Uterus (tissue), 4 donors: ENCODE data around the gene FBH1. TPM values are rescaled to one million over a fixed set of nuclear protein-coding genes. Genes with fewer than 3 reads are reported as not detected.

Source experiments
- DNase-seq, 2 donors: peaks; one replicate each; pipeline ENCODE4 v3.0.0-alpha.2; 2019 to 2020
- H3K27ac ChIP-seq, 2 donors: fragments of 200-600 bp; sonication (generic); 1 replicate in 1 of 2; 2 replicates in 1 of 2; pipeline ENCODE4 v1.5.1; 2016 to 2018
- H3K27me3 ChIP-seq, 2 donors: fragments of 200-600 bp; sonication (generic); one replicate each; pipeline ENCODE4 v1.5.1; 2018 to 2019; ENCODE audit warnings: control low read depth in 1 of 2
- H3K36me3 ChIP-seq, 2 donors: fragments of 200-600 bp; sonication (generic); one replicate each; pipeline ENCODE4 v1.5.1; 2019; ENCODE audit warnings: control low read depth in 1 of 2
- H3K4me1 ChIP-seq, 2 donors: fragments of 200-600 bp; sonication (generic); one replicate each; pipeline ENCODE4 v1.5.1; 2018 to 2019; ENCODE audit warnings: control low read depth in 1 of 2
- H3K4me3 ChIP-seq, 2 donors: fragments of 200-600 bp; sonication (generic); 1 replicate in 1 of 2; 2 replicates in 1 of 2; pipeline ENCODE4 v1.5.1; 2018 to 2019; ENCODE audit warnings: mild to moderate bottlenecking in 1 of 2
- H3K9me3 ChIP-seq, 2 donors: fragments of 200-600 bp; sonication (generic); one replicate each; pipeline ENCODE4 v1.5.1; 2019; ENCODE audit warnings: control low read depth in 1 of 2
- POLR2A ChIP-seq, 2 donors: fragments of 450-650 bp; IDR thresholded peaks; one replicate each; pipeline ENCODE4 v1.6.1; 2016; ENCODE audit warnings: antibody characterized with exemption in 2 of 2, mild to moderate bottlenecking in 1 of 2, moderate library complexity in 1 of 2
- intact Hi-C: fragments of 100-400 bp; cut with DNase I; formaldehyde crosslinking; loops from one replicate; pipeline ENCODE4 v1.15.1; 2023; ENCODE audit warnings: low total_unique reads
- total RNA-seq, 4 donors: library from RNA; depleted of rRNA in 3 of 4; stranded (reverse); fragments of >200 nt in 3 of 4; gene quantifications; one replicate each; pipeline versions ENCODE4 v1.1.0 to v1.2.4, GENCODE V29; 2014 to 2023
- TF ChIP-seq, protein P1 (sequence below), 4 experiments: fragments of 200-600 bp in 2 of 4; fragments of 450-650 bp in 2 of 4; sonication (generic) in 2 of 4; IDR thresholded peaks; one replicate each; pipeline ENCODE4 v1.5.1; 2016 to 2019; ENCODE audit warnings: antibody characterized with exemption in 4 of 4, mild to moderate bottlenecking in 2 of 4, moderate library complexity in 1 of 4
- donor health status: DM: yes; HTN: yes; CAD: no.

FBH1 gene
- total RNA-seq, 4 donors from 2014 or later, result 55.0 to 119 (median 85.8) TPM

DNA sequence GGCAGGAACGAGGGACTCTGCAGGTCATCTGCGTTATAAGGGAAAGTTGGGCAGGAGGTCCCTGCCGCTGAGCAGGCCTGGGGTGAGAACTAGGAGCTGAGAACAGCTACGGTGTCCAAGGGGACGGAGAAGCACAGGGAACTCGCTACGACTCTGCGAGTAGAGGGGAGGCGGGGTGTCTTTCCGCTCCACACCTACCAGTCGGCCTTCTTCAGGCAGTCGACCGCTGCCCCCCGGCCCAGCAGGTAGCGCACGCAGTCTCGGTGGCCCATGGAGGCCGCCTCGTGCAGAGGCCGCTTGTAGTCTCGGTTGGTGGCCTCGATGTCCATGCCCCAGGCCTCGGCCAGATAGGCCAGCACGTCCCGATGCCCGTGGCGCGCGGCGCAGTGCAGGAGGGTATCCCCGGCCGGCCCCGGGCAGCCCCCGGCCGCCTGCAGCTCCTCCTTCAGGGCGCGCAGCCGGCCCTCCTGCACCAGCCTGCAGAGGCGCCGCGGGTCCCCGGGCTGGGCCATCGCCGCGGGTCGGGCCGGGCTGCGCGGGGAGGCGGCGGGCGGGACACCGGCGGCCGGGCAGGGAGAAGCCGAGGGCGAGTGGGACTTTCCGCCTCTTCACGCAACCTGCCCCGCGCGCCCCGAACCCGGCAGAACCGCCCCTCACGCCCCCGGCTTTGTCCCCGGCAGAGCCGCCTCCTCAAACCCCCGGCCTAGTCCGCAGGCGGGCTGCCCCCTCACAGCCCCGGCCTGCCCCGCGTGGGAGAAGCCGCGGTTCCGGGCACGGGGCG lies 1.0 kb upstream of the FBH1 start:
- H3K27ac ChIP-seq, result peak overlapping the region; percentile 83 to 86
- H3K36me3 ChIP-seq, result no peaks in the 10 kb centered on the region
- intact Hi-C loops, result no loop called here
- peak overlapping the region; percentile 60 to 99 for H3K4me3 ChIP-seq
- H3K27me3 ChIP-seq, result no peaks in the 10 kb centered on the region
- no peak for TF ChIP-seq POLR2A (IDR thresholded peaks at IDR 0.05)
- TF ChIP-seq, protein P1, sequence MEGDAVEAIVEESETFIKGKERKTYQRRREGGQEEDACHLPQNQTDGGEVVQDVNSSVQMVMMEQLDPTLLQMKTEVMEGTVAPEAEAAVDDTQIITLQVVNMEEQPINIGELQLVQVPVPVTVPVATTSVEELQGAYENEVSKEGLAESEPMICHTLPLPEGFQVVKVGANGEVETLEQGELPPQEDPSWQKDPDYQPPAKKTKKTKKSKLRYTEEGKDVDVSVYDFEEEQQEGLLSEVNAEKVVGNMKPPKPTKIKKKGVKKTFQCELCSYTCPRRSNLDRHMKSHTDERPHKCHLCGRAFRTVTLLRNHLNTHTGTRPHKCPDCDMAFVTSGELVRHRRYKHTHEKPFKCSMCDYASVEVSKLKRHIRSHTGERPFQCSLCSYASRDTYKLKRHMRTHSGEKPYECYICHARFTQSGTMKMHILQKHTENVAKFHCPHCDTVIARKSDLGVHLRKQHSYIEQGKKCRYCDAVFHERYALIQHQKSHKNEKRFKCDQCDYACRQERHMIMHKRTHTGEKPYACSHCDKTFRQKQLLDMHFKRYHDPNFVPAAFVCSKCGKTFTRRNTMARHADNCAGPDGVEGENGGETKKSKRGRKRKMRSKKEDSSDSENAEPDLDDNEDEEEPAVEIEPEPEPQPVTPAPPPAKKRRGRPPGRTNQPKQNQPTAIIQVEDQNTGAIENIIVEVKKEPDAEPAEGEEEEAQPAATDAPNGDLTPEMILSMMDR (IDR thresholded peaks at IDR 0.05), result no peak
- DNase-seq, result peak in 1 of 2 donors; percentile 40
- no peaks in the 10 kb centered on the region for H3K9me3 ChIP-seq
- H3K4me1 ChIP-seq, result peaks cover 0 to 10% of the 10 kb centered on the region in 2 donors

DNA sequence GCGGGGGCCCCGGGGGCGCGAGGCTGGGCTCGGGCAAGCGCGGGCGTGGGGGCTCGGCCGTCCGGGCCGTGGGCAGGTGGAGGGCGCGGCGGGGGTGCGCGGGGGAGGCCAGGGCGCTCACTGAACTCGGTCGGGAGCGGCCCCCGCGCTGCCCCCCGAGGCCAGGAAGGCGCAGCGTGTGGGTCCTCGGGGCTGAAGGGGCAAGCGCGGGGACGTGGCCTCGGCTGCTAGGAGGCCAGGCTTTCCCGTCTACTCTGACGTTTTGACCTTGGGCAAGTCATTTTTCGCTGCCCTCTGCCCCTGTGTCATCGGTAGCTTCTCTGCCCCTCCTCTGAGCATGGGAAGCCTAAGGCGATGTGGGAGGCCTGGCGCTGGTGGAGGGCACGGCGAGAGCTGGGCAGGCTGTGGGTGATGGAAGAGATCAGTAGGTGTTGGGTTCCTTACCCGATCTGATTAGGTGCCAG lies 441 bp downstream of the FBH1 start:
- H3K36me3 ChIP-seq, result no peaks in the 10 kb centered on the region
- intact Hi-C loops, result no loop called here
- peak overlapping the region; percentile 48 to 94 for H3K4me3 ChIP-seq
- H3K27ac ChIP-seq, result peak overlapping the region; percentile 71 to 88
- DNase-seq, result no peak
- no peaks in the 10 kb centered on the region for H3K27me3 ChIP-seq
- TF ChIP-seq POLR2A (IDR thresholded peaks at IDR 0.05), result no peak
- peaks cover 0 to 10% of the 10 kb centered on the region in 2 donors for H3K4me1 ChIP-seq
- no peaks in the 10 kb centered on the region for H3K9me3 ChIP-seq

DNA sequence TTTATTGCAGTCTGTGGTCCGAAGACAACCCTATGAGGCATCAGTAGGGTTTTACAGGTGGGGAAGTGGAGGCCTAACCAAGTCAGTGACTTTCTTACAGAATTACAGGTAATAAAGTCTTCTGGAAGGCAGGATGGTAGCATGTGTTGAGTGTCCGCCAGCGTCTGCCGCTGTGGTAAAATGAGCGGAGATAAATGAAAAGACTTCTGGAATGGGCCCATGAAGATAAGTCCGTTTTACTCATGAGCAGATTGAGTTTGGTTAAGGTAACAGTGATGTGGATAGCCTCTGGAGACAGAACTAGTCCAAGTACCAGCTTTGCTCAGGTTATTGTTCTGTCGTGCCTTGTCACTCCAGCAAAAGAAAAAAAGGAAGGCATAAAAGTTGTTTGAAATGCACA lies 966 bp downstream of the FBH1 start:
- DNase-seq, result no peak
- Histone ChIP-seq H3K4me3 (peak overlapping the region; percentile 48 to 94), H3K27me3 (no peaks in the 10 kb centered on the region), H3K27ac (peak overlapping the region; percentile 22 to 88), H3K4me1 (peaks cover 0 to 10% of the 10 kb centered on the region in 2 donors), H3K9me3 (no peaks in the 10 kb centered on the region), H3K36me3 (no peaks in the 10 kb centered on the region)
- intact Hi-C loops, result no loop called here
- TF ChIP-seq POLR2A (IDR thresholded peaks at IDR 0.05), result no peak
- TF ChIP-seq, protein P1 (IDR thresholded peaks at IDR 0.05), result no peak

DNA sequence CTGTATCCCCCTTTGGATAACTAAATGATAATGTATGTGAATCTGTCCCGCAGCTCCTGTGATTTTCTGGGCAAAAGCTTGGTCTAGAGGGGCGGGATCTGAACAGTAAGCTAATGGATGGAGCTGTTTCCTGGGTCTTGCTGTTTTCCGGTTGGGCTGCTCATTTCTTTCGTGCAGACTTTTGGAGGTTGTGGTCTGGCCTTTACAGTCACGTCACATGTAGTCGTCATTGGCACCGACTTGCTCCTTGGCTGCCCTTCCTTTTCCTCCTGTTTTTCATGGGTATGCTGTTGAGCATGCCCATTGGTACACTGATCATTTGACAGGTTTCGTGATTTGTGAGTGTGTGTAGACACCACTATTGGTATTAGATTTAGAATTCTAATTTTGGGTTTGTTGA lies 2.0 kb downstream of the FBH1 start:
- Histone ChIP-seq H3K4me1 (peaks cover 0 to 10% of the 10 kb centered on the region in 2 donors), H3K27ac (no peak overlapping the region), H3K36me3 (no peaks in the 10 kb centered on the region), H3K4me3 (no peak overlapping the region), H3K9me3 (no peaks in the 10 kb centered on the region), H3K27me3 (no peaks in the 10 kb centered on the region)
- intact Hi-C loops, result no loop called here
- no peak for DNase-seq
- TF ChIP-seq POLR2A (IDR thresholded peaks at IDR 0.05), result no peak
- TF ChIP-seq, protein P1 (IDR thresholded peaks at IDR 0.05), result no peak

DNA sequence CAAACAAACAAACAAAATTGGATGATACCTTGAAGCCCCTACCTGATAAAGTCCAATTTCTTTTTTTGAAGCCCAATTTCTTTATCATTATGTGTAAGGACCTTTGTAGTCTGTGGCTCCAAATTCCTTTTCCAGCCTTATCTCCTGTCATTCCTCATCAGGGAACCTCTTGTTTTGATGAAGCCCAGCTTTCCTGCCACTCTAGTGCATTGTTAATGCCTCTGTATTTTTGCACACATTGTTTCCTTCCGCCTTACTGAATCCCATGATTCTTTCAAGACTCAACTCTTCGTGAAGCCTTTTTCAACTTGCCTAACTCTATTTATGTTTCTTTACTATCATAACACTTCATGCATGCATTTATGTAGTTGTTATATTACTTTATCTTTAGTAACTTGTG lies 3.3 kb downstream of the FBH1 start:
- no peak for DNase-seq
- intact Hi-C loops, result no loop called here

More for the DNA sequence above, 3.3 kb downstream of the FBH1 start:
- no peak overlapping the region for H3K4me3 ChIP-seq
- TF ChIP-seq, protein P1 (IDR thresholded peaks at IDR 0.05), result no peak
- no peak for TF ChIP-seq POLR2A (IDR thresholded peaks at IDR 0.05)
- H3K9me3 ChIP-seq, result no peaks in the 10 kb centered on the region
- no peak overlapping the region for H3K27ac ChIP-seq
- H3K4me1 ChIP-seq, result peaks cover 0 to 3% of the 10 kb centered on the region in 2 donors
- H3K27me3 ChIP-seq, result no peaks in the 10 kb centered on the region
- H3K36me3 ChIP-seq, result no peaks in the 10 kb centered on the region
